ENCODE results near the gene EIF2B4. TPM values are rescaled to one million over a fixed set of nuclear protein-coding genes. Genes with fewer than 3 reads are reported as not detected.

Gene EIF2B4
- total and polyA plus RNA-seq, 2 of the 13 experiments (the other 11 are each of a cell fraction or from before 2014, with no cell fraction given): 91.5 to 96.4 TPM

GRCh38 chr2:27407798-27408491 lies 37.8 kb upstream of the EIF2B4 start (continued):
- TF ChIP-seq KAT7 (CRISPR knock-in tag; IDR thresholded peaks at IDR 0.05; ENCODE audit: borderline replicate concordance) (peak; percentile 67; the same call in 1 of the 2 replicates), KLF16 (CRISPR knock-in tag; IDR thresholded peaks at IDR 0.05) (peak in 1 of 2 experiments; percentile 50; a peak in 1 of 4 replicates), ZSCAN9 (CRISPR knock-in tag; IDR thresholded peaks at IDR 0.05; ENCODE audit: borderline replicate concordance) (0 out of 2 replicates have a peak, but pooled peaks have one; percentile 43), POLR2A (IDR thresholded peaks at IDR 0.05; ENCODE audit: insufficient read depth in 1 of 2, low read depth in 2 of 2, low read length in 2 of 2) (0 out of 4 replicates have a peak, but pooled peaks of 1 of the 2 experiments have one; percentile 26), SATB2 (CRISPR knock-in tag; IDR thresholded peaks at IDR 0.05) (no peak), CERS6 (CRISPR knock-in tag; IDR thresholded peaks at IDR 0.05) (no peak), SAP130 (CRISPR knock-in tag; IDR thresholded peaks at IDR 0.05; ENCODE audit: low read depth) (peak; percentile 74; the same call in 1 of the 2 replicates), ATF5 (CRISPR knock-in tag; IDR thresholded peaks at IDR 0.05; ENCODE audit: low read depth) (no peak), ZNF441 (CRISPR knock-in tag; IDR thresholded peaks at IDR 0.05; ENCODE audit: borderline replicate concordance) (0 out of 2 replicates have a peak, but pooled peaks have one; percentile 31), ZNF687 (CRISPR knock-in tag; IDR thresholded peaks at IDR 0.05) (0 out of 2 replicates have a peak, but pooled peaks have one; percentile 23), CTCF (CRISPR knock-in tag; IDR thresholded peaks at IDR 0.05) (peak; percentile 83), GATAD1 (CRISPR knock-in tag; IDR thresholded peaks at IDR 0.05) (peak; percentile 33; the same call in 1 of the 2 replicates), ZNF574 (CRISPR knock-in tag; IDR thresholded peaks at IDR 0.05) (no peak), HHEX (CRISPR knock-in tag; IDR thresholded peaks at IDR 0.05) (no peak), ZNF614 (CRISPR knock-in tag; IDR thresholded peaks at IDR 0.05; ENCODE audit: borderline replicate concordance) (no peak), GABPA (IDR thresholded peaks at IDR 0.05; ENCODE audit: low read depth, low read length) (no peak), GABPA (CRISPR knock-in tag; IDR thresholded peaks at IDR 0.05; ENCODE audit: low read depth) (peak; percentile 19; the same call in 1 of the 2 replicates)
